Right cardiac atrium (tissue), 5 donors: ENCODE data around the gene FRYL. TPM values are rescaled to one million over a fixed set of nuclear protein-coding genes. Genes with fewer than 3 reads are reported as not detected.
"Not testable (repeated sequence)": the region's sequence is repeated elsewhere in the genome, so short reads cannot be mapped to it uniquely, and the experiment has no call there.

ENCODE experiments used
- ATAC-seq, 2 donors: fragments of 200-7000 bp; cut with Tn5 transposase; one replicate each; pipeline versions ENCODE4 v1.8.0 to v1.9.1; 2020; ENCODE audit warnings: moderate library complexity in 2 of 2, mild to moderate bottlenecking in 1 of 2
- DNase-seq, 3 donors: peaks; one replicate each; pipeline ENCODE4 v3.0.0-alpha.2; 2020
- H3K27ac ChIP-seq: one replicate; pipeline ENCODE4 v1.5.1; 2013; ENCODE audit warnings: mild to moderate bottlenecking, low read length, control low read depth, moderate library complexity
- H3K27me3 ChIP-seq: one replicate; pipeline ENCODE4 v1.6.1; 2013; ENCODE audit not compliant: control insufficient read depth, insufficient read depth
- H3K4me1 ChIP-seq: one replicate; pipeline ENCODE4 v1.6.1; 2013; ENCODE audit warnings: low read length; ENCODE audit not compliant: control insufficient read depth, insufficient read depth
- H3K4me3 ChIP-seq: one replicate; pipeline ENCODE4 v1.5.1; 2013; ENCODE audit warnings: low read length, control low read depth
- H3K9me3 ChIP-seq: one replicate; pipeline ENCODE4 v1.6.1; 2013; ENCODE audit warnings: low read length; ENCODE audit not compliant: control insufficient read depth
- WGBS: extraction: QIAGEN DNeasy Blood & Tissue Kit; methylation state at CpG from one replicate; pipeline ENCODE4 v1.1.7; 2013; 5-methylcytosine and 5-hydroxymethylcytosine counted together
- intact Hi-C, 4 donors: fragments of 100-400 bp; cut with DNase I; formaldehyde crosslinking; loops; one replicate each; pipeline versions ENCODE4 v1.11.0 to v1.14.0; 2022 to 2023
- polyA plus RNA-seq: library from polyadenylated mRNA; stranded (reverse); fragments of 200-250 nt; gene quantifications from one replicate; pipeline ENCODE4 v1.2.3, GENCODE V29; 2013
- total RNA-seq, 4 donors: library from RNA; stranded (reverse); fragmentation: NEBNext Ultra II Directional; extraction: Animal tissue kit (Norgen Biotek cat#: 25700); gene quantifications; one replicate each; pipeline ENCODE4 v1.2.1, GENCODE V29; 2021
- donor health status: healthy with polysubstance abuse.
- donor health status: DM: no; HTN: yes; CAD: no.
- donor health status: DM: no; HTN: no; CAD: no.
- donor health status: DM: no; HTN: yes; CAD: no; lungs with severe emphysema.
- donor health status: DM: yes; HTN: yes; CAD: no.

FRYL gene
- total and polyA plus RNA-seq, 5 donors: 13.5 to 50.7 (median 43.8) TPM

GRCh38 chr4:48800155-48800554 lies 20.1 kb upstream of the FRYL start:
- intact Hi-C loops, H3K4me1 ChIP-seq, H3K27ac ChIP-seq: not testable (repeated sequence)

DNA sequence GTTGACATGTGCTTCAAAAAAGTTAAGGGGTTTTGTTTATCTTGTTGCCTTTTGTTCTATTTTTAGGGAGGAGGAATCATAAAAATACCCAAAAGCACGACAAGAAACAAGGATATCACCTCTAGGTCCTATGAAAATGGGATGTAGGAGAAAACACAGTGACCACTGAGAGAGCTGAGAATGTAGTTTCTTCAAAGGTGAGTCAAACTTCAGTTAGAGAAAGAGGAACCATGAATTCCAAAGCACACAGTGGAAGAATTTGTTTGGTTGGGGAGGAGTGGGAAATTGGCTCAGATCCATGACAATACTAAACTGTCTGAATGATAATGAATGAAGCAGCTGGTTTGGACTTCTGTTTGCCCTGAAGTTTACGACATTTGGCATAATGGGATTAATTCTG lies 19.1 kb upstream of the FRYL start:
- no peaks in the 10 kb centered on the region for H3K9me3 ChIP-seq
- intact Hi-C loops: no loop called here
- ATAC-seq (no peak), DNase-seq (no peak)
- H3K27me3 ChIP-seq: no peaks in the 10 kb centered on the region
- peaks cover 2% of the 10 kb centered on the region for H3K4me1 ChIP-seq
- H3K27ac ChIP-seq: no peak overlapping the region
- 41% methylated on average over 2 of the region's 2 CpGs for WGBS
- H3K4me3 ChIP-seq: no peak overlapping the region

More at GRCh38 chr4:48800155-48800554, 20.1 kb upstream of the FRYL start:
- not testable (repeated sequence) for H3K4me3 ChIP-seq, H3K27me3 ChIP-seq, ATAC-seq, DNase-seq, H3K9me3 ChIP-seq
- WGBS: 83% methylated on average over 2 of the region's 2 CpGs

- intact Hi-C loops: no loop called here
- 92% methylated on average over 2 of the region's 2 CpGs for WGBS
- H3K27ac ChIP-seq: no peak overlapping the region
- no peak overlapping the region for H3K4me3 ChIP-seq
- no peaks in the 10 kb centered on the region for H3K27me3 ChIP-seq
- ATAC-seq (no peak), DNase-seq (no peak)
- H3K4me1 ChIP-seq: peaks cover 2% of the 10 kb centered on the region
- no peaks in the 10 kb centered on the region for H3K9me3 ChIP-seq
Observed at GRCh38 chr4:48798117-48798516, 18.0 kb upstream of the FRYL start.

DNA sequence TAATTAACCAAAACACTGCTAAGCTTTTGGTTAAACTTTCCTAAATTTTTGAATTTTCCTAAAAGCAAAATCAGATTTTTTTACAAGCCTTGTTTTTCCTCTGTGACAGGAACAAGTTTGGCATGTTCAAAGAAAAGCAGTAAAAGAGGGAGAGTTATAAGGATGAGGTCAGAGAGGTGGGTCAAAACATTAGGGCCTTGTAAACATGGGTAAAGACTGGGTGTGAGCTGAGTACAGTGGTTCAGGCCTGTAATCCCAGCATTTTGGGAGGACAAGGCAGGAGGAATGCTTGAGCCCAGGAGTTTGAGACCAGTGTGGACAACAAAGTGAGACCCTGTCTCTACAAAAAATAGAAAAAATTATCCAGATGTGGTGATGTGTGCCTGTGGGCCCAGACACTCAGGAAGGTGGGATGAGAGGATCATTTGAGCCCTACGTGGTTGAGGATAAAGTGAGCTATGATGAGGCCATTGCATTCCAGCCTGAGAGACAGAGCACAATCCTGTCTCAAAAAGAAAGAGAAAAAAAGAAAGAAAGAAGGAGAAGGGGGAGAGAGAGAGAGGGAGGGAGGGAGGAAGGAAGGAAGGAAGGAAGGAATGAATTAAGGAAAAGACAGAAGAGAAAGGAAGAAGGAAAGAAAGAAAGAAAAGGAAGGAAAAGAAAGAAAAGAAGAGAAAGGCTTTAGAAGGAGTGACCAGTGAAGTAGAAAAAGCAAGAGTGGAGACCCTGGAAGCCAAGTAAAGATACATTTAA lies 17.0 kb upstream of the FRYL start:
- ATAC-seq: no peak
- Histone ChIP-seq H3K4me3 (no peak overlapping the region), H3K4me1 (peaks cover 2% of the 10 kb centered on the region), H3K27ac (no peak overlapping the region), H3K9me3 (no peaks in the 10 kb centered on the region), H3K27me3 (no peaks in the 10 kb centered on the region)
- WGBS: 73% methylated on average over 1 of the region's 1 CpG
- intact Hi-C loops: no loop called here
- DNase-seq: no peak

GRCh38 chr4:48796191-48796926 lies 16.3 kb upstream of the FRYL start:
- Histone ChIP-seq H3K27me3 (no peaks in the 10 kb centered on the region), H3K27ac (no peak overlapping the region), H3K4me1 (peaks cover 2% of the 10 kb centered on the region), H3K4me3 (no peak overlapping the region), H3K9me3 (no peaks in the 10 kb centered on the region)
- ATAC-seq: no peak
- DNase-seq: no peak
- intact Hi-C loops: no loop called here
- WGBS: 87% methylated on average over 2 of the region's 2 CpGs

DNA sequence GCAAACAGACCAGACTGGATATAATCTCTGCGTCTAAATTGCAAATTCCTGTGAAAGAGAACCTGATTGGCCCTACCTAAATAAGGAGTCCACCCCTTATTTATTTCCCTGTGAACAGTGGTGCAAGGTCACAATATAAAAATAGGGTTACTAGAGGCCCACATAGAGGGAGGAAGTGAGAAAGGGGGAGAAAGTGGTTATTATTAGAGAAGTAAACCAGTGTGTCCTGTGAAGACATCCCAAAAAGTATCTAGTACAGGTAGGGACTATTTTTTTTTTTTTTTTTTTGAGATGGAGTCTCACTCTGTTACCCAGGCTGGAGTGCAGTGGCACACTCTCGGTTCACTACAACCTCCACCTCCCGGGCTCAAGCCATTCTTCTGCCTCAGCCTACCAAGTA lies 15.0 kb upstream of the FRYL start:
- Histone ChIP-seq H3K4me3 (no peak overlapping the region), H3K27me3 (no peaks in the 10 kb centered on the region), H3K27ac (no peak overlapping the region), H3K4me1 (no peaks in the 10 kb centered on the region), H3K9me3 (no peaks in the 10 kb centered on the region)
- WGBS: 91% methylated on average over 3 of the region's 3 CpGs
- intact Hi-C loops: no loop called here
- ATAC-seq (no peak), DNase-seq (no peak)

DNA sequence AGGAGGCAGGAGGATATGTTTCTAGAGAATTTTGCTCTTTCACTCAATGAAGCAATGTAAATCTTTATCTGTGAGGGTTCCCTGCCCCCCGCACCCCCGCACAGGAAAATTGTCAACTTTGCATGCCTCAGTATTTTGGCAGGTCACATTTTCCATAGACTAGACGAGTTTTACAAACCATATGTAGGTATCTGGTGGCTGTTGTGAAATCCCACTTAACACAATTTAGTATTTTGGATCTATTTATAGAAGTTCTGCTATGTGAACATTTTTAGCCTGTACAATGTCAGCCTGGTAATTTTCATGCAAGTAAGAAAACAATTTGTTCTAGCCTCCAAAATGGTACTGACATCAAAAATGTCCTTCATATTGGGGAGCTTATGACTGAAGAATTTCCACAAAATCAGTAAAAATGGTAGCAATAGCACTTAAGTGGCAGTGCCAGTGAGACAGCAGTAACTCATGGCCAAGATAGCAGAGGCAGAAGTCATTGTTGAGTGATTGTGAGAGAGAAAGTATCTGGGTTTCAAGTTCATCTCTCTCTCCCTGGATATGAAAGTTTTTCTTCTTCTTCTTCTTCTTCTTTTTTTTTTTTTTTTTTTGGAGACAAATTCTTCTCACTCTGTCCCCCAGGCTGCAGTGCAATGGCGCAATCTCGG lies 12.4 kb upstream of the FRYL start:
- H3K9me3 ChIP-seq: no peaks in the 10 kb centered on the region
- no peaks in the 10 kb centered on the region for H3K4me1 ChIP-seq
- intact Hi-C loops: no loop called here
- H3K27ac ChIP-seq: no peak overlapping the region
- DNase-seq (no peak), ATAC-seq (no peak)
- H3K27me3 ChIP-seq: no peaks in the 10 kb centered on the region
- H3K4me3 ChIP-seq: no peak overlapping the region
- WGBS: 71% methylated on average over 5 of the region's 5 CpGs

GRCh38 chr4:48791313-48791712 lies 11.2 kb upstream of the FRYL start:
- Histone ChIP-seq H3K27ac (no peak overlapping the region), H3K9me3 (no peaks in the 10 kb centered on the region), H3K27me3 (no peaks in the 10 kb centered on the region), H3K4me1 (no peaks in the 10 kb centered on the region), H3K4me3 (no peak overlapping the region)
- ATAC-seq (no peak), DNase-seq (no peak)
- intact Hi-C loops: no loop called here

- ATAC-seq: no peak
- intact Hi-C loops: no loop called here
Observed at GRCh38 chr4:48790561-48790960, 10.5 kb upstream of the FRYL start.

DNA sequence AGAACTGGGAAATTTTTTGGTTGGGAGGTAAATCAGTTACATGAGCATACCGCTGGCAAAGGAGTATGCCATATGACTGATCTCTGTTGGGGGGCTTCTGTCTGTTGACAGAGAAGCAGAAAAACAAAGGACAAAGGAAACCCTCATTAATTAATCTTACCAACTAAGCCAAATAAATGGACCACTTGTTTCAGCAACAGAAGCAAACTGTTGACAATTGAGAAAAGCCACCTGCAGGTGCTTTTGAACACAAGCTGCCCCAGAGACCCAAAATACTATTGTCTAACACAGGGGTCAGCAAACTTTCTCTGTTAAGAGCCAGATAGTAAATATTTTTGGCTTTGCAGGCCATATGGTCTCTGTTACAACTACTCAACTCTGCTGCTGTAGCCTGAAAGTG lies 7.0 kb upstream of the FRYL start:
- Histone ChIP-seq H3K4me3 (no peak overlapping the region), H3K9me3 (no peaks in the 10 kb centered on the region), H3K27ac (no peak overlapping the region), H3K27me3 (no peaks in the 10 kb centered on the region), H3K4me1 (no peaks in the 10 kb centered on the region)
- DNase-seq (no peak), ATAC-seq (no peak)
- 70% methylated on average over 1 of the region's 1 CpG for WGBS
- intact Hi-C loops: no loop called here

More at GRCh38 chr4:48790561-48790960, 10.5 kb upstream of the FRYL start:
- Histone ChIP-seq H3K4me3 (no peak overlapping the region), H3K27me3 (no peaks in the 10 kb centered on the region), H3K4me1 (no peaks in the 10 kb centered on the region), H3K27ac (no peak overlapping the region), H3K9me3 (no peaks in the 10 kb centered on the region)
- no peak for DNase-seq

GRCh38 chr4:48786549-48786948 lies 6.5 kb upstream of the FRYL start:
- intact Hi-C loops: no loop called here

More at GRCh38 chr4:48786549-48786948, 6.5 kb upstream of the FRYL start:
- Histone ChIP-seq H3K9me3 (no peaks in the 10 kb centered on the region), H3K4me3 (no peak overlapping the region), H3K27me3 (no peaks in the 10 kb centered on the region), H3K27ac (no peak overlapping the region), H3K4me1 (no peaks in the 10 kb centered on the region)
- no peak for DNase-seq
- WGBS: 79% methylated on average over 2 of the region's 2 CpGs
- no peak for ATAC-seq
